GM12872 (cell line): ENCODE results near the gene SYTL2.

Source experiments
- TF ChIP-seq, protein P1 (sequence below): IDR thresholded peaks from 3 replicates; pipeline ENCODE4 v1.5.1; 2011; ENCODE audit warnings: low read depth, mild to moderate bottlenecking, low read length, moderate library complexity; ENCODE audit not compliant: insufficient read depth

The SYTL2 gene, protein sequence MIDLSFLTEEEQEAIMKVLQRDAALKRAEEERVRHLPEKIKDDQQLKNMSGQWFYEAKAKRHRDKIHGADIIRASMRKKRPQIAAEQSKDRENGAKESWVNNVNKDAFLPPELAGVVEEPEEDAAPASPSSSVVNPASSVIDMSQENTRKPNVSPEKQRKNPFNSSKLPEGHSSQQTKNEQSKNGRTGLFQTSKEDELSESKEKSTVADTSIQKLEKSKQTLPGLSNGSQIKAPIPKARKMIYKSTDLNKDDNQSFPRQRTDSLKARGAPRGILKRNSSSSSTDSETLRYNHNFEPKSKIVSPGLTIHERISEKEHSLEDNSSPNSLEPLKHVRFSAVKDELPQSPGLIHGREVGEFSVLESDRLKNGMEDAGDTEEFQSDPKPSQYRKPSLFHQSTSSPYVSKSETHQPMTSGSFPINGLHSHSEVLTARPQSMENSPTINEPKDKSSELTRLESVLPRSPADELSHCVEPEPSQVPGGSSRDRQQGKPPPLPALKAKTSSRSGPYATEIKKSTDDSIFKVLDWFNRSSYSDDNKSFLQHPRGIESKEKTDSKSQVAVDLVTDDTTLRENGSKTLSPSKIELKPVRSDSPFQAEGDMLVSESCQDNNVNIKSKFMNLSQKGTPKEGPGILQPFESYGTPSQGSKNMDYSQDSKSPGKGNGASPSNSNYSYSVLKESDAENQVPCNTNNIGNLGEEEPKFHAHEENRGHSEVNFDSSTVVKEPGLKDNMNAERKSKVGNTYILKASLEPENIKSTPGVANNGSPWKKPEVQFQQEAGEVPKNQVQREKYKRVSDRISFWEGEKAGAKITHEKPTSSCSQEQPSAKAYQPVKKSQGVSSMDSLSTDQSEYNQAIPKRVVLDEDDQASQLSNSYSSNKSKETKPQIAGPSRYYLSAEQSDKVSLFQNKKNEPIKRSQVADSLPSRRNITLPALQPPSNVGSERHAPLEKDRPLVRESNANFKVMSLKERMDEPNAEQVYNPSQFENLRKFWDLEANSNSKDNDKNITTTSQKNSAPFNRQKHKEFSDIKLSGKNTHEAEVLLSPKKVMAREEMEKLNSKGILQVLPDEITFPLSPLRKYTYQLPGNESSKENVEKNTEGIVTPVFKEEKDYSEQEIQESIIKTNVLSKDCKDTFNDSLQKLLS (N-terminal part only)

DNA sequence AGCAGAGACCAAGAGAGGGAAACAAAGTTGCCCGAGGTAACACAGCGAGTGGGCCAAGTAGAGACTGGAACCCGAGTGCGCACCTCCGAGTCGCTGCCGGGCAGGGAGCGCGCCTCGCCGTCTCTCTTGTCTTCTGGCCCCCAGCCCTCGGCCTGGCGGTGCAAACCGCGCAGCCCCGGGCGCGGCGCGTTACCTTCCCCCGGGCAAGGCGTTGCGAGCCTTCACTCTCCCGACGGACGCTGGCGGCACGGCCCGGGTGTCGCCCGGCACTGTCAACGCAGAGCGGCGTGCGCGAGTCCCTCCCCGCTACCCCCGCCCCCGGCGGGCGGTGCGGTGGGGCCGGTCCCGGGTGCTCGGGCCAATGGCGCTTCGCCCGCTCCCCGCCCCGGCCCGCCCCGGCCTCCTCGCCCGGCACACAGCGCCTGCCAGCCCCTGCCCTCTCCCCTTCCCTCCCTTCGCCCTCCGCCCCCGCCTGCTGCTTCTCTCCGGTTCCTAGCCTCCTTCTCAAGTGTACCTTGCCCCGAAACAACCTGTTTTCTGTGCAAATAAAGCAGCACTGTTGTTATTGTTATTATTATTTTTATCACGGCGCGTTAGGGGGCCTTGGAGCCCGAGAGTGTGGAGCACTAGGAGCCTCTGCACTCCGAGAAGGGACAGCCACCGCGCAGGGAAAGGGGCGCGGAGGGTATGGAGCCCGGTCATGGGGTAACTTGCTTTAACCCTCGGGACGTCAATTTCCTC lies at the start of gene SYTL2:
Gene SYTL2, minus strand, starts transcription at position 271 of the 741 bp plus-strand sequence. CDS start 53,416 bp downstream, outside the sequence.
- TF ChIP-seq, protein P1, sequence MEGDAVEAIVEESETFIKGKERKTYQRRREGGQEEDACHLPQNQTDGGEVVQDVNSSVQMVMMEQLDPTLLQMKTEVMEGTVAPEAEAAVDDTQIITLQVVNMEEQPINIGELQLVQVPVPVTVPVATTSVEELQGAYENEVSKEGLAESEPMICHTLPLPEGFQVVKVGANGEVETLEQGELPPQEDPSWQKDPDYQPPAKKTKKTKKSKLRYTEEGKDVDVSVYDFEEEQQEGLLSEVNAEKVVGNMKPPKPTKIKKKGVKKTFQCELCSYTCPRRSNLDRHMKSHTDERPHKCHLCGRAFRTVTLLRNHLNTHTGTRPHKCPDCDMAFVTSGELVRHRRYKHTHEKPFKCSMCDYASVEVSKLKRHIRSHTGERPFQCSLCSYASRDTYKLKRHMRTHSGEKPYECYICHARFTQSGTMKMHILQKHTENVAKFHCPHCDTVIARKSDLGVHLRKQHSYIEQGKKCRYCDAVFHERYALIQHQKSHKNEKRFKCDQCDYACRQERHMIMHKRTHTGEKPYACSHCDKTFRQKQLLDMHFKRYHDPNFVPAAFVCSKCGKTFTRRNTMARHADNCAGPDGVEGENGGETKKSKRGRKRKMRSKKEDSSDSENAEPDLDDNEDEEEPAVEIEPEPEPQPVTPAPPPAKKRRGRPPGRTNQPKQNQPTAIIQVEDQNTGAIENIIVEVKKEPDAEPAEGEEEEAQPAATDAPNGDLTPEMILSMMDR, result 0 out of 3 replicates have a peak, but pooled peaks have one; percentile 14

DNA sequence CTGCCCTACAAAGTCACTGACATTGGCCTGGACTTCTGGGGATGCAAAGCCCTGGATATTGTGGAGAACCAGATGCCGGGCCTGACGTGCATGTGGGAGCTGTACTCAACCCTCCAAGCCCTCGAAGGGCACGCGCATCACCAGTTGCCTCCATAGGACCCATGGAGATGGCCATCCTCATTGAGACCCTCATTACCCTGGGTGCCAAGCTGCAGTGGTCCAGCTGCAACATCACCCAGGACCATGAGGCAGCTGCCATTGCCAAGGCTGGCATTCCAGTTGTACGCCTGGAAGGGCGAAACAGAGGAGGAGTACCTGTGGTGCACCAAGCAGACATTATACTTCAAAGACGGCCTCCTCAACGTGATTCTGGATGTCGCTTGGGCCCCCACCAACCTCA lies 46.2 kb upstream of the SYTL2 start:
- TF ChIP-seq, protein P1, result no peak

DNA sequence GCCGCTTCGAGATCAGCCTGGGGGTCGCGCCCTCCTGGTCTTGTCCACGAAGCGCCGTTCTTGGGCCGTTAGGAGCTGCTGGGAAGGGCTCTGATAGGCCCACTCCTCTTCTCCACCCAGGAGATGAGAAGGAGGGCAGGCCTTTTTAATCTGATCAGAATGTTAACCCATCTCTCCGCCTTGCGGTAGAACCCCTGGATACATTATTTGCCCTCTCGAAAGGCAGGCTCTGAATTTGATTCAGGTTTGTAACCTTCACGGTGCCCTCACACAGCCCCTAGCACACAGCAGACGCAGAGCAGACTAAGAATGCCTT lies 44.4 kb upstream of the SYTL2 start, which contains the start of gene CCDC83:
Gene CCDC83, plus strand, starts transcription at position 43 of the 316 bp plus-strand sequence. CDS start 9,741 bp downstream, outside the sequence.
- TF ChIP-seq, protein P1, result no peak

DNA sequence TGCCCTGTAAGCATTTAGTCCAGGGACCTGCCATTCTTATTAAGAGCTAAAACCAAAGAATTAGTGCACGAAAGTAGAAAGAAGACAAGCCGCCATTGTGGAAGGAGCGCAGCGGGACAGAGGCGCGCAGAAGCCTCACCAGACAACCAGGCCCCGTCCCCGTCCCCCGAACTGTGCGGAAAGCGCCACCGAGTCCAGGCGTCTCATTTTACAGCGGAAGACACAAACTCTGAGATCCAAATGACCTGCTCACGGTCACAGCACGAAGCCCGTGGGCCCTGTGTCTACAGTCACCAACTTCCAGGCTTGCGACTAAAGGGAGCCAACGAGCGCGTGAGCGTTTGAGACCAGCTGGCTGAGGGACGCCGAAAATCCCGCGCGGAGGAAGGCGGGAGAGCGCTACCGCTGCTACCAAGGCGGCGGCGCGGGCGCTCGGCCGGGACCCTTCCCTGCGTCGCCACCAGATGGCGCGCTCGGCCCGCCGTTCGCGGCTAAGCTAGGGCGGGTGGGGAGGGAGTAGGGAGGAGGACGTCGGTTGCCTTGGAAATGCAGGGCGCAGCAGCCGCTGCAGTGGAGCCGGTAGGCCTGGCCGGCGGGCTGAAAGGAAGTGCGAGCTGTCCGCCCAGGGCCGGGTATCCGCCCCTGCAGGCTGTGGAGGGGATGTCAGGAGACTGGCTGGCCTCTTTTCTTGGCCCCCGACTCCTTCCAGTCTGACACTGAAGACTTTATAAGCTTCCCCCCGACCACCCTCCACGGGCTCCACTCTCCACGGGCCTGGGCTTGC lies 43.8 kb upstream of the SYTL2 start:
- TF ChIP-seq, protein P1, result peak; percentile 76; the same call in 2 of the 3 replicates

DNA sequence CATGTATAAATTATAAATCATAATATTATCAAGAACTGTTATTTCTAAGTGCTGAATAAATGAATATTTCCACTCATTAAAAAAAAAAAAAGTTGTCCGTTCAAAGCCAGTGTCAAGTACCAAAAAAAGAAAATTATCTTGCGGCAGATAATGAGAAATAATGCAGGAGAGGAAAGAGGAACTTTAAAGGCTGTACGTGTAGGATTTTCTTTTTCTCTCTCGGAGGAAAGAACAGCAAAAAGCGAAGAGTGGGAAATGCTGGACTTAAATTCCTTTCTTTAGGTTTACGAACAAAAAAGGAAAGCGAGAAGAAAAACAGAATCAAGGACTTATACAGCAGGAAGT lies 43.2 kb upstream of the SYTL2 start:
- TF ChIP-seq, protein P1, result no peak

DNA sequence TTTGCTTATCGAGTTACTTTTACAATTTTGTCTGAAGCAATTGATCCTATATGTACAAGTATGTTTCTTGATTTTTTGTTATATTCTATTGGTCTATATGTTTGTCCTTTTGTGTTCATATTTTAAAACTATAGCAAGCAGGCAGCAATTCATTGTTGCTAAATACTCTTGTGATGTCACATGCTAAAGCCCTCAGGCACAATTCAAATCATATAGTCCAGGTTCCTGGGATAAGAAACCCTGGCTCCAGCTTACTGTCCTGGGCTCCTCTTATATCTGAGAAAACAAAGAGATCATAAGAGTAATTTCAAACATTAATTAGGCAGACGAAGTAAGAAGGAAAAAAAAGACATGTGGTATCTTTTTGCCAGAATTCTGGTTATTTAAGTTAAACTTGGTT lies 37.6 kb upstream of the SYTL2 start:
- TF ChIP-seq, protein P1, result no peak
